CD4-positive, alpha-beta T cell treated with Interleukin-12 subunit alpha and Interleukin-12 subunit beta, for 1 hour (primary cell): ENCODE data around the gene FBL.
A peak's percentile ranks its signal among the peaks of the same experiment; 100 is the strongest.
"Not testable (repeated sequence)": the region's sequence is repeated elsewhere in the genome, so short reads cannot be mapped to it uniquely, and the experiment has no call there.

ENCODE experiments used
- DNase-seq: peaks from one replicate; pipeline ENCODE4 v3.0.0-alpha.2; 2020

FBL gene

GRCh38 chr19:39845933-39846677 is at the start of gene FBL:
Gene FBL (minus strand): TSS chr19:39846379. CDS start chr19:39846300, 79 bp downstream.
- peak; percentile 98 for DNase-seq

- DNase-seq: not testable (repeated sequence)
These were observed 48.9 kb upstream of the FBL start for GRCh38 chr19:39895096-39895495.

- DNase-seq: not testable (repeated sequence)
These were observed 48.0 kb upstream of the FBL start for GRCh38 chr19:39894236-39894606.

- peak; percentile 56 for DNase-seq
These were observed 47.4 kb upstream of the FBL start for GRCh38 chr19:39893366-39894235.

GRCh38 chr19:39892506-39892902 is 46.3 kb upstream of the FBL start:
- DNase-seq: not testable (repeated sequence)

- DNase-seq: not testable (repeated sequence)
These were observed 45.7 kb upstream of the FBL start for GRCh38 chr19:39891660-39892505.

GRCh38 chr19:39890755-39891551 is 44.8 kb upstream of the FBL start:
- DNase-seq: no peak

GRCh38 chr19:39889872-39890754 is 43.9 kb upstream of the FBL start:
- not testable (repeated sequence) for DNase-seq

- DNase-seq: not testable (repeated sequence)
These were observed 41.3 kb upstream of the FBL start for GRCh38 chr19:39887456-39887951.

GRCh38 chr19:39885821-39886554 is 39.8 kb upstream of the FBL start:
- not testable (repeated sequence) for DNase-seq

- not testable (repeated sequence) for DNase-seq
These were observed 38.5 kb upstream of the FBL start for GRCh38 chr19:39884721-39885120.

- DNase-seq: not testable (repeated sequence)
These were observed 36.5 kb upstream of the FBL start for GRCh38 chr19:39882645-39883044.

- peak; percentile 45 for DNase-seq
These were observed 35.4 kb upstream of the FBL start for GRCh38 chr19:39881495-39882110.

GRCh38 chr19:39880241-39880640 is 34.1 kb upstream of the FBL start:
- not testable (repeated sequence) for DNase-seq

GRCh38 chr19:39879796-39880195 is 33.6 kb upstream of the FBL start:
- not testable (repeated sequence) for DNase-seq

- not testable (repeated sequence) for DNase-seq
These were observed 32.7 kb upstream of the FBL start for GRCh38 chr19:39878866-39879265.

- DNase-seq: no peak
These were observed 32.2 kb upstream of the FBL start for GRCh38 chr19:39878398-39878797.

GRCh38 chr19:39877982-39878381 is 31.8 kb upstream of the FBL start:
- DNase-seq: not testable (repeated sequence)

GRCh38 chr19:39877488-39877887 is 31.3 kb upstream of the FBL start:
- peak; percentile 46 for DNase-seq

- DNase-seq: not testable (repeated sequence)
These were observed 30.3 kb upstream of the FBL start for GRCh38 chr19:39876486-39876885.
